DMS114 treated with DMSO at 0.1 percent for 48 hours (cell line): Measurements from ENCODE around the gene RARRES2.
A peak's percentile ranks its signal among the peaks of the same experiment; 100 is the strongest.

Source experiments
- DNase-seq: peaks from one replicate; lab custom pipeline; 2025; ENCODE audit not compliant: unreplicated experiment; lab: John Stamatoyannopoulos, UW

RARRES2 gene

DNA sequence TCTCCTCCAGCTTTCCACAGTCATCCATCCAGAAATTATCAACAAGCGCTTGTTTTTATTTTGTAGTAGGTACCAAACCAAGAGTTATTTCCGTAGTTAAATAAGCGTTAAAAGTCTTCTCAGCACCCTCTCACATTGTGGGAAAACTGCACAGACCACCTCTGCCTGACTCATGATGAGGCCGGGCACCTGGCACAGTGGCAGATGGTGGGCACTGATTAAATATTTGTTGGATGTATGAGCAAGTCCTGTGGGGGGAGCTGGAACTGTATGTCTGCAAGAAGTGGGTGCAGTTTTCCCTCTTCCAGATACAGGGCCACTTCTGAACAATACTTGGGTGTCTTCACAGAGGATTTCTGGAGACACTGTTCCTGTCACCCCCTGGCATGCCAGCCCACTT lies 21.9 kb upstream of the RARRES2 start:
- DNase-seq: no peak

DNA sequence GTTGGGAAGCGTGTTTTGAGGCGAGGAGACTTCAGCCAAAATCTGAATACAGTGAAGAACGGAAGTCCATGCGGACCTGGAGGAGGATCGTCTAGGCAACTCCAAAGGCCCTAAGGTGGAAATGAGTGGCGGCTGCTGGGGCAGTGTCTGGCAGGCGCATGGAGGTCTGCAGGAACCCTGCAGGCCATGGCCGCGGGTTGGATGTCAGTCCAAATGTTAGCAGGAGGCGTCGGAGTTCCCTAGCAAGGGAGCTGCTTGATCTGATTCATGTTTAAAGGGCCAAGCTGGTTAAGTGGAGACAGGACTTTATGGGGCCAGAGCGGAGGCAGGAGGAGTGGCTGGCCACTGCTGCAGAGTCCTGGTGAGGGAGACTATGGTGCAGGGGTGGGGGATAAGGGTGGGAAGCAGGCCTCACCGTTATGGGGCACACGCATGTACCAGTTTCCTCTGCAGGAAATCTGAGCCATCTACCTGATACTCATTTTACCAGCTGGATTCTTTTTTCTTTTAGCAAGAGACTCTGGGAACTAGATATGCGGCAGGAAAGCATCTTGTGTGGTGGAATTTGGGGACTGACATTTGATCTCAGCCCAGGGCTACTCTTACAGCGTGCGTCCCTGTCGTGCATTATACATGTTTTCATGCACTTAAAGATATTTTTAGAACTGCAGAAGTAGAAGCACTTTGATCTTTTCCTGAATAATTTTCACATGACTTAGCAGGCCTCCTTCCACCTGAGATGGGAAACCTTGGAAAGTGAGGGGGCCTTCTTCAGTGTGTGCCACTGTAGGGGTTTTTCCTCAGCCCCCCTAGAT lies 20.6 kb upstream of the RARRES2 start:
- DNase-seq: no peak

DNA sequence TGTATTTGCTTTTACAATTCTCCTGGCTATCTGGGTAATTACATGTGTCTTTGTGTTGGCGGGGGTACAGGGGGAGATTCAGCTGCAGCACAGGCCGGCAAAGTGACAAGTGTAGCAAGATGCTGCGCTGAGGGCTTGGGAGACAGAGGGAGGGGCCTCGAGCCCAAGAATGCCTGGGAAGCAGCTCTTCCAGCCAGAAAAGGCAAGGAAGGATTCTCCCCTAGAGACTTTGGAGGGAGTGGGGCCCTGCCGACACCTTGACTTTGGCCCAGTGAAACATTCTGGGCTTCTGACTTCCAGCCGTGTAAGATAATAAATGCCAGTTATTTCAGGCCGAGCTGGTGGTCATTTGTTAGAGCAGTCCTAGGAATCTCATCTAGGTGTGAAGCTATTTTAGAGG lies 20.0 kb upstream of the RARRES2 start:
- DNase-seq: no peak

DNA sequence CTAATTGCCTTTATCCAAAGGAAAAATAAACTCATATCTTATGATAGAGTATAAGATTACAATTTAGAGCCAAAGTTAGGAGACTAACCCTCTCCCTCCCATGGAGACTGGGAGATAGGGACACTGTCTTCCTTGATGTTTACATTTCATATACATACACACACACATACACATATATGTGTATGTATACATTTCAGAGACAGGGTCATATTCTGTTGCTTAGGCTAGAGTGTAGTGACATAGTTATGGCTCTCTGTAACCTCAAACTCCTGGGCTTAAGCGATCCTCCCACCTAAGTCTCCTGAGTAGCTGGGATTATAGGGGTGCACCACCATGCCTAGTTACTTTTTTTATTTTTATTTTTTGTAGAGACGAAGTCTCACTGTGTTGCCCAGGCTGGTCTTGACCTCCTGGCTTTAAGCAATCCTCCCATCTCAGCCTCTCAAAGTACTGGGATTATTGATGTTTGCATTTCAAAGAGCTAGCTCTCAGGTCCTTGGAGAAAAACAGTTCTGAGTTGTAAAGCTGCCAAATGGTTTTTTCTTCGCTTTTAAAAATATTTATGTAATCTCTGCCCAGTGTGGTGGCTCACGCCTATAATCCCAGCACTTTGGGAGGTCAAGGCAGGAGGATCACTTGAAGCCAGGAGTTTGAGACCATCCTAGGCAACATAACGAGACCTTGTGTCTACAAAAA lies 19.1 kb upstream of the RARRES2 start:
- DNase-seq: no peak

DNA sequence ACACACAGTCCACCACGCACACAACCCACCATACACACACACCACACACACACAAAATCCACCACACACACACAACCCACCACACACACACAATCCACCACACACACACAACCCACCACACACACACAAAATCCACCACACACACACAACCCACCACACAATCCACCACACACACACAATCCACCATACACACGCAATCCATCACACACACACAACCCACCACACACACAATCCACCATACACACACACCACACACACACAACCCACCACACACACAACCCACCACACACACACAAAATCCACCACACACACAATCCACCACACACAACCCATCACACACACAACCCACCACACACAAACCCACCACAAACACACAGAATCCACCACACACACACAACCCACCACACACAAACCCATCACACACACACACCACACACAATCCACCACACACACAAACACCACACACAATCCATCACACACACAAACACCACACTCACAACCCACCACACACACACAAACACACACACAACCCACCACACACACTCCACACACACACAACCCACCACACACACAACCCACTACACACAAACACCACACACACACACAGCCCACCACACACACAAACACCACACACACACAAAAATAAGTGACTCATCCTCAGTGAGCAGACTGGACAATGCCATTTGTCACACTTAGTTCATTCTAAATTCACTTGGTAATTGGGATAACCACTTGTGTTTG lies 18.4 kb upstream of the RARRES2 start:
- no peak for DNase-seq

DNA sequence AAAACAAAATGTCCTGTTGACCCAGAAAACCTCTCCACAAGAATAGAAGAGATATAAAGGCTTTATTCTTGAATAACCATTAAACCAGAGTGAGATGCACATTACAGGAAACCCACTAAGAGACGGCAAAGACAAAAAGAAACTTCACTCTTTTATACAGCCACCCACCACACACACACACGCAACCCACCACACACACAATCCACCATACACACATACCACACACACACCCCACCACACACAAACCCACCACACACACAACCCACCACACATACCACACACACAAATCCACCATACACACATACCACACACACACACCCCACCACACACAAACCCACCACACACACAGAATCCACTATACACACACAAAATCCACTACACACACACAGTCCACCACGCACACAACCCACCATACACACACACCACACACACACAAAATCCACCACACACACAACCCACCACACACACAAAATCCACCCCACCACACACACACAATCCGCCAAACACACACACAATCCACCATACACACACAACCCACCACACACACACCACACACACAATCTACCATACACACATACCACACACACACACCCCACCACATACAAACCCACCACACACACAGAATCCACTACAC lies 17.7 kb upstream of the RARRES2 start:
- DNase-seq: no peak

DNA sequence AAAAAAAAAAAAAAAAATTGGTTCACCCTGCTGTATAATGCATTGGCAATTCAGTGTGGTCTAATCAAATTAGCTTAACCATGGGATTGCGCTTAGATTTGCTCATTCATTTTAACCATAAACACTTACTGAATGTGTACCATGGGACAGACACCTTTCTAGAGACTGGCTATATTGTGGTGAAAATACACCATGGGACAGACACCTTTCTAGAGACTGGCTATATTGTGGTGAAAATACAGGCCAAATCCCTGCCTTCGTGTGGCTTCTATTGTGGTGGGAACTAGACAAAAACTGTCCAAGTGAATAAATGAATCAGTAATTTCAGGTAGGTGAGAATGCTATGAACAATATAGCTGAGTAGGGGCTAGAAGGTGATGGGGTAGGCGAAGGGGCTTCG lies 17.0 kb upstream of the RARRES2 start:
- DNase-seq: no peak

DNA sequence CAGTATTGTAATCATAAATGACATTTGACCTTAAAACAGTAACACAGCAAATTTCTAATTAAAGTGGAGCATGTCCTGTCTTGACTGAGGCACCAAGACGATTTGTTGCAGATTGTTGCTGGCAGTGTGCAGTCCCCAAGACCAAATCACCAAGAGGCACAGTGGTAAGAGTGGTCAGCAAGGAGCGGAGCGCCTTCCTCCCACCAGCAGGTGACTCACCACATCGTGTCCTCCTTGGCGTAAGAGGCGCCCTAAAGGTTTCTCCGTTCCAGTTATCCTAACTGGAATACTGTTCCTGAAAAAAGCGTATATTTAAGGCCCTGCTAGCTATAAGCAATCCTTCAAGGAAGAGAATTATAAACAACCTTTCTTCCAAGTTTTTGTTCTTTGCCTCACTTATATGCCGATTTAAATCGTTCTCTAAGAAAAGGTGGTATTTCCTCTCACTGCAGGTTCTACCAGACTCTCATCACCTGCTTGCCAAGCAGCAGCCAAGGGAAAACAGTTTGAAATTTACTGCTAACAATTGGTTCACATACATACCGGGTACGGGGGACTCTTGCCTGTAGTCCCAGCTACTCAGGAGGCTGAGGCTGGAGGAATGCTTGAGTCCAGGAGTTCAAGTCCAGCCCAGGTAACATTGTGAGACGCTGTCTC lies 16.5 kb upstream of the RARRES2 start:
- DNase-seq: no peak

DNA sequence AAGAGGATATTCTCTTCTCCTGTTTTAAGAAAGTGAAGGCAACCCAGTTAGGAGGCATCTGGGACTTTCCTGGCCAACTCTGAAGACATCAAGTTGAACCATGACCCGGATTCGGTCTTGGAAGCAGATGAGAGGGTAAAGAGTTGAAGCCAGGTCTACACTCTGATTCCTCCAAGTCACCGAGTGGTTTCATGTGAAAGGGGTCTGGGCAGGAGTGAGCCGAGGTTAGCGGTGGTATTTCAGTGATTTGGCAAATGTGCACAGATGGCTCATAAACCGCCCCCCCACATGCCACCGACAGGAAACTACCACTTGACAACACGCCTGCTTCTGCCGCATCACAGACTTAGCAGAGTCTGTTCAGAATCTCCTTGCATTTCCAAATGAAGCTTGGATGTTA lies 15.8 kb upstream of the RARRES2 start:
- DNase-seq: no peak

DNA sequence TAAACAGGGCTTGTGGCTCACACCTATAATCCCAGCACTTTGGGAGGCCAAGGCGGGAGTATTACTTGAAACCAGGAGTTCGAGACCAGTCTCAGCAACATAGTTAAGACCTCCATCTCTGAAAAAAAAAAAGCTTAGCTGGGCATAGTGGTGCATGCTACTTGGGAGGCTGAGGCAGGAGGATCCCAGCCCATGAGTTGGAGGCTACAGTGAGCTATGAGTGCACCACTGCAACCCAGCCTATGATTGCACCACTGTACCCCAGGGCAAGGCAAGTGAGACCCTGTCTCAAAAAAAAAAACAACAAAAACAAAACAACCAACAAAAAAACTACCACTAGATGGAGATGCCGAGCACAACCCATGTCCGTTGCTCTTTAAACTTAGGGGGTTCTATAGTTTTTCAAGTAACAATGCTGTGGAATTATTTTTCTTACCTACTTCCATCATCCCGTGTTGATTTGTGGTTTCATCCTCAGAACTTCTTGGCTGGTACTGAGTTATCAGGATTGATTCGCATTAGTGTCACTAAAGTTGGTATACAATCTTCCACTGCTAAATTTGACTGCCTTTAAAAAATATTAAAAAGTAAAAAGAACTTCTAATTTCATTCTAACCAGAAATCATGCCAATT lies 15.0 kb upstream of the RARRES2 start:
- DNase-seq: peak; percentile 43

DNA sequence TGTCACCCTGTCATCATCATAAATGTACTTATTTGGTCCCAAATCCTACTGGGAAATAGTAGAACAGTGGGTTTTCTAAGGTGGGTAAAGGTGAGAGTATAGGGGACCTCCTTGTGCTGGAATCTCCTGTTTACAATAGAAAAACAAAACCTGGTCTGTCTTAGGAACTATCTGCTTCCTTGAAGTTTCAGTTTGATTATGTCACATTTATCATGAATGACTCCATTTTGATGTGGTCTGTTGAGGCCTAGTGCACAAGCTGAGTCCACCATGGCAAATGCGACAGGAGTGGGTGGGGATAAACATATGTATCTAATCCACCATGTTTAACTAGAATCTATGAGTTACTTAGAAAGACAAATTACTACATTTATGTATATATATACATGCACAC lies 14.2 kb upstream of the RARRES2 start:
- DNase-seq: no peak

DNA sequence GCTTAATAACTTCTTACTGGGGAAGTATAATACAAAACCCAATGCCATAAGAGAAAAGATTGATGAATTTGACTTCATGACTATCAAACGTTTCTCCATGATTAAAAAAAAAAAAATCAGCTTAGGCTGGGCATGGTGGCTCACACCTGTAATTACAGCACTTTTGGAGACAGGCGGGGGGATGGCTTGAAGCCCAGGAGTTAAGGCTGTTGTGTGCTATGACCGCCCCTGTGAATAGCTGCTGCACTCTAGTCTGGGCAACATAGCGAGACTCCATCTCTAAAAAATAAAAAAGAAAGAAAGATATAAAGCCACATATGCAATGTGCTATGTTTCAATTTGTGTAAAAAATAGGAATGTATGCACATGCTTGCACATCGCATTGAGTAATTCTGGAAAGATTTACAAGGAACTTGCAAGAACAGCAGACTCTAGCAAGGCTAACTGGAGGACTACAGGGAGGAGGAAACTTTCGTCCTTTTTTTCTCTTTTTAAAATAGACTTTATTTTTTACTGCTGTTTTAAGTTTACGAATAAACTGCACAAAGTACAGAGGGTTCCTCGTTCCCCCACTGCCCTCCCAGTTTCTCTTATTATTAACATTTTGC lies 10.3 kb upstream of the RARRES2 start:
- no peak for DNase-seq

DNA sequence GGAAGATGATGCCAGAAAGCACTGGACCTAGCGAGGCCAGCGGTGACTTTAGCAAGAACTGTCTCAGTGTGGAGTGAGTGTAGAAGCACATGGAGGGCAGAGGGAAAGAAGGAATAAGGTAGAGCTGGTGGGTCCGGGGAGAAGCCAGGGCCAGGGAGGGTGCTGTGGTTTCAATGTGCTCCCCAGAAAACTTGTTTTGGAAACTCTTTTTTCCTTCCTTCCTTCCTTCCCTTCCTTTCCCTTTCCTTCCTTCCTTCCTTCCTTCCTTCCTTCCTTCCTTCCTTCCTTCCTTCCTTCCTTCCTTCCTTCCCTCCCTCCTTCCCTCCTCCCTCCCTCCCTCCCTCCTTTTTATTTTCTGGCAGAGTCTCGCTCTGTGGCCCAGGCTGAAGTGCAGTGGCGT lies 5.5 kb upstream of the RARRES2 start:
- DNase-seq: no peak

DNA sequence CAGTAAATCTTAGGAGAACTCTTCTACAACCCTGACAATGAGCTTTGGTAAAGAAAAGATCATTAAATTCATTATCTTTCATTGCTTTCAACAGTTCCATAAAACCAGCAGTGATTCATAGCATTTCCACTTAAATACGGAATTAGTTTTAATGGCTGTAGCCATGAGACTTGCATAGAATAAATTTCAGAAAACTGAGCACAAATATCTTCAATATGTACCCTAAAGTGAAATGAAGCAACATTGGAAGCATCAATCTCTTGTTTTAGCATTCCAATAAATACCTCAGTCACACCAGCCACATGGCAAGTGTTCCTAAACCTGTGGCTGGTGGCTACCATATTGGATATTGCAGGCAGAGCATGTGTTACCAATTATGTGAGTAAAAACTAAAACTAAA lies 3.6 kb upstream of the RARRES2 start:
- no peak for DNase-seq

DNA sequence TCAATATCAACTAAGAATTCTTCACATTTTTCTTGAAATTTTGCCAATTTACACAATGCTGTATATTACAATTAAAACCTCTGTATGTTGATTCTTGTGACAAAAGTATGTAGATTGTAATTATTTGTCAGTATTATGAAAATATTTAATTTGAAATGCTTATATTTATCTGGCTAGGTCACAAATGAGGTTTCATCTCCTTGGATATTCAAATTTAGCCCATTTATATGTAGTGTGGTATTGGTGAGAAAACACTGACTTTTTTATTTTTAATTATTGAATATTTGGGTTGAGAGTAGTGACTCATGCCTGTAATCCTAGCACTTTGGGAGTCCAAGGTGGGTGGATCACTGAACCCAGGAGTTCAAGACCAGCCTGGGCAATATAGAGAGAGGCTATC lies 2.9 kb upstream of the RARRES2 start:
- DNase-seq: no peak

DNA sequence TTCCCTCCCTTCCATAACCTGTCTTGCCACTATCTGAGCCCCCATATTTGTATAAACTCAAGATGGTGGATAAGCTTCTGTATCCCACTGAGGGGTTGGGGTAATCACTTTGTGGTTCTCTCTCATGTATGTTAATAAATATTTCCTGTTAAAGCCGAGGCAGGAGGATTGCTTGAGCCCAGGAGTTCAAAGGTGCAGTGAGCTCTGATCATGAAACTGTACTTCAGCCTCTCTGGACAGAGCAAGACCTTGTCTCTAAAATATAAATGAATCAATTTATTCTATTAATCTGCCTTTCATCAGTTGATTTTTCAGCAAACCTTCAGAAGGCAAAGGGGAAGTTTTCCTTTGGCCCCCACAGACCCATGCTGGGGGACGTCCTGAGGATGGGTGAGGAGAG lies 1.8 kb upstream of the RARRES2 start:
- DNase-seq: no peak

DNA sequence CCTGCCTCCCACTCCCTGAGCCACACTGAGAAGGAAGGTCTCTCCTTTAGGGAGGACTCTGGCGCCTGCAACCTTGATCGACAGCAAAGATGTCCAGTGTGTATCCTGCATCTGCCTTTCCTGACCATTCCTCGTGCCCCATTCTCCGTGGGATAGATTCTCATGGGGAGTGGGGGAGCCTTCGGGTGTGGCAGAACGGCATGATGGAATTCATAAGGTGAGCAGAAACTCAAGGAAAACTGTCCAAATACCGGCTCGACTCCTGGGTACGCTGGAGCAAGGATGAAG lies 636 bp upstream of the RARRES2 start:
- DNase-seq: no peak

DNA sequence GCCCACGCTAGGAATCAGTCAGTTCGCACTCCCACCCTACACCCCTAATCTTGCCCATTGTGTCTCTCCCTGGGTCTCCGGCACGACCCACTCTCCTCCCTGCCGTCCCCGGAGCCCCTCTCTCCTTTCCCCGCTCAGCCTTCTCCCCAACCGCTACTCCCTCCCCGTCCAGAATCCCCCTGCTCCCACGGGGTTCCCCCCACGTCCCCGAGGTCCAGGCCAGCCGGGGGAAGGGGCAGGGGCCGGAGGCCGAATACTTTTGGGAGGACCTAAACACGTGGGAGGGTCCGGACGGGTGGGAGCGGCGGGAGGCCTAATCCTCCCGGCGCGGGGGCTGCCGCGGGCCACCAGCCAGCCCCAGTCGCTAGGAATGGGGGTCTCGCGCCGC lies 560 bp downstream of the RARRES2 start:
- DNase-seq: no peak

DNA sequence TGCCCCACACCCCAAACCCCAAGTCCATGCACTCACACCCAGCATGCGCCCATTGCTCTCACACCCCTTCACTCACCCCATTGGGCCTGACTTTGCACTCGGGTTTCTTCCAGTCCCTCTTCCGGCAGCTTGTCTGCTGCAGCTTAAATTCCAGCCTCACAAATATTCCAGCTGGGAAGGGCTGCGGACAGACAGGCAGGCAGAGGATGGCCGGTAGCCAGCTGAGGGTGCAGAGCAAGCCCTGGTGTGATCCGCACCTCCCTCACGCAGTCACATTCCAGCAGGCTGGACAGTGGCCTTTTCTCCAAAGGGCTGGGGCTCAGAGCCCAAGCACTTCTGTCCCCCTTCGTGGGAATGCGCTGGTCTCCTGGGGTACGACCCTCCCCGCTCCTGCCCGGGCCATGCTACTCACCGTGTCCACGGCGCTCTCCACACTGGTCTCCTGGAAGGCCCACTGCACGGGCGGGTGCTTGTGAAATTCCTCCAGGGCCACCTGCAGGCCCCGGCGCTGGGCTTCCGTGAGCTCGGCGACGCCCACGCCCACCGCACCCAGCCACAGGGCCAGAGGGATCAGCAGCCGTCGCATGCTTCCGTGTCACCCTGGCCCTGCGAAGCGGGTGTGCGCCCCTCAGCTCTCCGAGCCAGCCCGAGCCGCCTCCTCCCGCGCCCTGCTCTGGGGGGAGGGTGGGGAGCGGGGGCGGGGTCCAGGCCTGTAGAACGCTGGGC lies 1.2 kb downstream of the RARRES2 start:
- DNase-seq: no peak

DNA sequence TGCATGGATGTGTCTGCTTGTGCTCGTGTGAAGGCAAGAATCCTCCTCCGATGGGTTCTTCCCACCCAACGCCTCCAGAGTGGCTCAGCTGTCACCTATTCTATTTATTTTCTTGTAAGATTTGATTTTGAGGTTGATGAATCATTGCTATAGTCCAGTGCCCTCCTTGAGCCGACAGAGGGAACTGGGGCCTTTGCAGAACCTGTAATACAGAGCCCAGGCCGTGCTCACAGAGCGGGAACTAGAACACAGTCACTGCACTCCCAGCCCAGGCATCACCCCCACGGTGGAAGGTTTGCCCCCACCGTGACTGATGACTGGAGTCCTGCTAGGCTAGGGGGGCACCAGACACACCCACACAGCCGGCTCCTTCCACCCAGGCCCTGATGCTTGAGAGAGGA lies 2.0 kb downstream of the RARRES2 start:
- no peak for DNase-seq
